ENCODE results near the gene PHOSPHO2. TPM values are rescaled to one million over a fixed set of nuclear protein-coding genes. Genes with fewer than 3 reads are reported as not detected.

The PHOSPHO2 gene
- total and polyA plus RNA-seq, 9 of the 15 experiments (the other 6 are each of a cell fraction or from before 2014, with no cell fraction given) = 7.8 to 19.1 (median 11.7) TPM

DNA sequence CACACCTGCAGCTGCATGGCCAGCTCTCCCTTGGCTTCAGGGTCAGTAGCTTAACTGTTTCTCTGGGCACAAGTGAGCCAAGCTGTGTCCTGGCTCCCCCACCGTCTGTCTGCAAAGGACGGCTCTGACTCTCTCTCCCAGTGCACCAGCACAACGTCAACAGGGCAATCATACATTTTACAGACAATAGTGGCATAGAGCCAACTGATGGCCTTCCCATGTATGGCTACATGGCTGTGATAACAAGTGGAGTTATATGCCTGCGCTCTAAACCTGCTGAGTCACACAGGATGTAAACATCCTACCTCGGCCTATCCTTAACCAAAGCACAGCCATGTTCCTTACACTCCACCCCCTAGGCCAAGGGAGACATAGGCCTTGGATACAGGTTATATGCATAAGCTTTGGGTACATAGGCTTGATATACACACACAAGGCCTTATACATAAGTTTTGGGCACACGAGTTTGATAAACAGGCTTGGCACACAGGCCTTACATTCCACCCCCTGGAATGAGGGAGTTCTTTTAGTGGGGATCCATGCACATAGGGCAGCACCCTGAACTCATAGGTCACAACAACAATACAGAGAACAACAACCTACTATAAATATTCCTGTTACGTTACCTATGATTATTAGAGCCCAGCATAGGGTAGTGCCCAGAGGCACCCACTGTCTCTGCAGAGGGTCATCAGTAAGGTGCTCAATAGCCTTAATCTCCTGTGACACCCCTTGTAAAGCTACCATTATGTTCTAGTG is 17.7 kb downstream of the PHOSPHO2 start (continued):
- no peak for TF ChIP-seq ZNF699 (CRISPR knock-in tag; IDR thresholded peaks at IDR 0.05; ENCODE audit: insufficient replicate concordance)
- TF ChIP-seq YBX1 (IDR thresholded peaks at IDR 0.05) = no peak
- no peak for TF ChIP-seq SAFB (IDR thresholded peaks at IDR 0.05; ENCODE audit: borderline replicate concordance, low read depth, low read length)
- TF ChIP-seq RB1 (IDR thresholded peaks at IDR 0.05; ENCODE audit: low read depth) = no peak
- TF ChIP-seq ZNF184 (CRISPR knock-in tag; IDR thresholded peaks at IDR 0.05) = no peak
- no peak for TF ChIP-seq CBX5 (IDR thresholded peaks at IDR 0.05; ENCODE audit: borderline replicate concordance, low read depth)
- peak; percentile 98 for TF ChIP-seq OTX1 (CRISPR knock-in tag; IDR thresholded peaks at IDR 0.05)
- TF ChIP-seq ARNT (IDR thresholded peaks at IDR 0.05) = no peak
- no peak for TF ChIP-seq ARHGAP35 (IDR thresholded peaks at IDR 0.05; ENCODE audit: partially characterized antibody)
- TF ChIP-seq WHSC1 (IDR thresholded peaks at IDR 0.05; ENCODE audit: low read length) = no peak
- TF ChIP-seq MECOM (CRISPR knock-in tag; IDR thresholded peaks at IDR 0.05) = peak; percentile 95
- no peak for TF ChIP-seq KLF10 (CRISPR knock-in tag; IDR thresholded peaks at IDR 0.05)
- TF ChIP-seq, protein P1, sequence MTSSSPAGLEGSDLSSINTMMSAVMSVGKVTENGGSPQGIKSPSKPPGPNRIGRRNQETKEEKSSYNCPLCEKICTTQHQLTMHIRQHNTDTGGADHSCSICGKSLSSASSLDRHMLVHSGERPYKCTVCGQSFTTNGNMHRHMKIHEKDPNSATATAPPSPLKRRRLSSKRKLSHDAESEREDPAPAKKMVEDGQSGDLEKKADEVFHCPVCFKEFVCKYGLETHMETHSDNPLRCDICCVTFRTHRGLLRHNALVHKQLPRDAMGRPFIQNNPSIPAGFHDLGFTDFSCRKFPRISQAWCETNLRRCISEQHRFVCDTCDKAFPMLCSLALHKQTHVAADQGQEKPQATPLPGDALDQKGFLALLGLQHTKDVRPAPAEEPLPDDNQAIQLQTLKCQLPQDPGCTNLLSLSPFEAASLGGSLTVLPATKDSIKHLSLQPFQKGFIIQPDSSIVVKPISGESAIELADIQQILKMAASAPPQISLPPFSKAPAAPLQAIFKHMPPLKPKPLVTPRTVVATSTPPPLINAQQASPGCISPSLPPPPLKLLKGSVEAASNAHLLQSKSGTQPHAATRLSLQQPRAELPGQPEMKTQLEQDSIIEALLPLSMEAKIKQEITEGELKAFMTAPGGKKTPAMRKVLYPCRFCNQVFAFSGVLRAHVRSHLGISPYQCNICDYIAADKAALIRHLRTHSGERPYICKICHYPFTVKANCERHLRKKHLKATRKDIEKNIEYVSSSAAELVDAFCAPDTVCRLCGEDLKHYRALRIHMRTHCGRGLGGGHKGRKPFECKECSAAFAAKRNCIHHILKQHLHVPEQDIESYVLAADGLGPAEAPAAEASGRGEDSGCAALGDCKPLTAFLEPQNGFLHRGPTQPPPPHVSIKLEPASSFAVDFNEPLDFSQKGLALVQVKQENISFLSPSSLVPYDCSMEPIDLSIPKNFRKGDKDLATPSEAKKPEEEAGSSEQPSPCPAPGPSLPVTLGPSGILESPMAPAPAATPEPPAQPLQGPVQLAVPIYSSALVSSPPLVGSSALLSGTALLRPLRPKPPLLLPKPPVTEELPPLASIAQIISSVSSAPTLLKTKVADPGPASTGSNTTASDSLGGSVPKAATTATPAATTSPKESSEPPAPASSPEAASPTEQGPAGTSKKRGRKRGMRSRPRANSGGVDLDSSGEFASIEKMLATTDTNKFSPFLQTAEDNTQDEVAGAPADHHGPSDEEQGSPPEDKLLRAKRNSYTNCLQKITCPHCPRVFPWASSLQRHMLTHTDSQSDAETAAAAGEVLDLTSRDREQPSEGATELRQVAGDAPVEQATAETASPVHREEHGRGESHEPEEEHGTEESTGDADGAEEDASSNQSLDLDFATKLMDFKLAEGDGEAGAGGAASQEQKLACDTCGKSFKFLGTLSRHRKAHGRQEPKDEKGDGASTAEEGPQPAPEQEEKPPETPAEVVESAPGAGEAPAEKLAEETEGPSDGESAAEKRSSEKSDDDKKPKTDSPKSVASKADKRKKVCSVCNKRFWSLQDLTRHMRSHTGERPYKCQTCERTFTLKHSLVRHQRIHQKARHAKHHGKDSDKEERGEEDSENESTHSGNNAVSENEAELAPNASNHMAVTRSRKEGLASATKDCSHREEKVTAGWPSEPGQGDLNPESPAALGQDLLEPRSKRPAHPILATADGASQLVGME (CRISPR knock-in tag; IDR thresholded peaks at IDR 0.05) = peak; percentile 99
- TF ChIP-seq ZNF224 (CRISPR knock-in tag; IDR thresholded peaks at IDR 0.05) = no peak
- no peak for TF ChIP-seq ZBTB1 (CRISPR knock-in tag; IDR thresholded peaks at IDR 0.05; ENCODE audit: borderline replicate concordance, low read depth)
- TF ChIP-seq JUND (IDR thresholded peaks at IDR 0.05; ENCODE audit: borderline replicate concordance, low read depth, low read length) = no peak
- TF ChIP-seq JUND (tag; IDR thresholded peaks at IDR 0.05; ENCODE audit: borderline replicate concordance, low read depth, low read length) = peak; percentile 95; the same call in 2 of the 3 replicates
- TF ChIP-seq GATAD2A (IDR thresholded peaks at IDR 0.05) = 0 out of 2 replicates have a peak, but pooled peaks have one; percentile 58
- TF ChIP-seq MCM2 (IDR thresholded peaks at IDR 0.05; ENCODE audit: low read depth) = no peak
- TF ChIP-seq PCBP2 (IDR thresholded peaks at IDR 0.05; ENCODE audit: low read depth, low read length, poor library complexity, severe bottlenecking) = no peak
- TF ChIP-seq, protein P2, sequence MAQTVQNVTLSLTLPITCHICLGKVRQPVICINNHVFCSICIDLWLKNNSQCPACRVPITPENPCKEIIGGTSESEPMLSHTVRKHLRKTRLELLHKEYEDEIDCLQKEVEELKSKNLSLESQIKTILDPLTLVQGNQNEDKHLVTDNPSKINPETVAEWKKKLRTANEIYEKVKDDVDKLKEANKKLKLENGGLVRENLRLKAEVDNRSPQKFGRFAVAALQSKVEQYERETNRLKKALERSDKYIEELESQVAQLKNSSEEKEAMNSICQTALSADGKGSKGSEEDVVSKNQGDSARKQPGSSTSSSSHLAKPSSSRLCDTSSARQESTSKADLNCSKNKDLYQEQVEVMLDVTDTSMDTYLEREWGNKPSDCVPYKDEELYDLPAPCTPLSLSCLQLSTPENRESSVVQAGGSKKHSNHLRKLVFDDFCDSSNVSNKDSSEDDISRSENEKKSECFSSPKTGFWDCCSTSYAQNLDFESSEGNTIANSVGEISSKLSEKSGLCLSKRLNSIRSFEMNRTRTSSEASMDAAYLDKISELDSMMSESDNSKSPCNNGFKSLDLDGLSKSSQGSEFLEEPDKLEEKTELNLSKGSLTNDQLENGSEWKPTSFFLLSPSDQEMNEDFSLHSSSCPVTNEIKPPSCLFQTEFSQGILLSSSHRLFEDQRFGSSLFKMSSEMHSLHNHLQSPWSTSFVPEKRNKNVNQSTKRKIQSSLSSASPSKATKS (CRISPR knock-in tag; IDR thresholded peaks at IDR 0.05) = no peak
- TF ChIP-seq FOXK2 (conservative IDR thresholded peaks at IDR 0.05 in 1 of 2, IDR thresholded peaks at IDR 0.05 in 1 of 2; ENCODE audit: low read depth in 2 of 2) = peak; percentile 96 to 98
- TF ChIP-seq ZNF445 (CRISPR knock-in tag; IDR thresholded peaks at IDR 0.05; ENCODE audit: low read depth) = peak; percentile 97
